ENCODE measurements around the gene CHST13. TPM values are rescaled to one million over a fixed set of nuclear protein-coding genes. Genes with fewer than 3 reads are reported as not detected.

The CHST13 gene
- total RNA-seq, 1 experiment from 2014 or later, result not detected

GRCh38 chr3:126499401-126499800, 24.6 kb upstream of the CHST13 start:
- no peak for TF ChIP-seq CTCF (IDR thresholded peaks at IDR 0.05; ENCODE audit: unreplicated experiment)
- H3K27ac Mint-ChIP-seq (ENCODE audit: low read depth, unreplicated experiment), result no peak overlapping the region
- H3K36me3 Mint-ChIP-seq (ENCODE audit: insufficient read depth, unreplicated experiment), result no peaks in the 10 kb centered on the region
- no TSS peak for BruUV-seq (replicated peaks)
- DNase-seq (ENCODE audit: unreplicated experiment), result no peak
- H3K9me3 Mint-ChIP-seq (ENCODE audit: unreplicated experiment), result no peaks in the 10 kb centered on the region
- CTCF ChIA-PET, result no interaction called here
- H3K4me3 Mint-ChIP-seq (ENCODE audit: unreplicated experiment), result no peak overlapping the region
- peaks cover 4% of the 10 kb centered on the region for H3K27me3 Mint-ChIP-seq (ENCODE audit: insufficient read depth, unreplicated experiment)
- POLR2A ChIA-PET, result no interaction called here
- H3K4me1 Mint-ChIP-seq (ENCODE audit: insufficient read depth, unreplicated experiment), result no peaks in the 10 kb centered on the region
- intact Hi-C loops (cut with micrococcal nuclease), result no loop called here

- intact Hi-C loops (cut with micrococcal nuclease), result no loop called here
- Mint-ChIP-seq H3K27ac (ENCODE audit: low read depth, unreplicated experiment) (no peak overlapping the region), H3K4me1 (ENCODE audit: insufficient read depth, unreplicated experiment) (no peaks in the 10 kb centered on the region), H3K27me3 (ENCODE audit: insufficient read depth, unreplicated experiment) (peaks cover 10% of the 10 kb centered on the region), H3K36me3 (ENCODE audit: insufficient read depth, unreplicated experiment) (no peaks in the 10 kb centered on the region), H3K9me3 (ENCODE audit: unreplicated experiment) (no peaks in the 10 kb centered on the region), H3K4me3 (ENCODE audit: unreplicated experiment) (no peak overlapping the region)
- no TSS peak for BruUV-seq (replicated peaks)
- ChIA-PET CTCF (no interaction called here), POLR2A (no interaction called here)
- DNase-seq (ENCODE audit: unreplicated experiment), result no peak
- no peak for TF ChIP-seq CTCF (IDR thresholded peaks at IDR 0.05; ENCODE audit: unreplicated experiment)
Measured at GRCh38 chr3:126500016-126500415, 23.9 kb upstream of the CHST13 start.

GRCh38 chr3:126501054-126501453, 22.9 kb upstream of the CHST13 start:
- Mint-ChIP-seq H3K36me3 (ENCODE audit: insufficient read depth, unreplicated experiment) (no peaks in the 10 kb centered on the region), H3K27ac (ENCODE audit: low read depth, unreplicated experiment) (no peak overlapping the region), H3K4me1 (ENCODE audit: insufficient read depth, unreplicated experiment) (no peaks in the 10 kb centered on the region), H3K27me3 (ENCODE audit: insufficient read depth, unreplicated experiment) (peaks cover 14% of the 10 kb centered on the region), H3K4me3 (ENCODE audit: unreplicated experiment) (no peak overlapping the region), H3K9me3 (ENCODE audit: unreplicated experiment) (no peaks in the 10 kb centered on the region)
- CTCF ChIA-PET, result interaction anchor here (0.7 kb wide), 1 partner anchor 21 kb away, joined by 3 read pairs; no protein-coding TSS in a partner anchor
- no TSS peak for BruUV-seq (replicated peaks)
- POLR2A ChIA-PET, result no interaction called here
- intact Hi-C loops (cut with micrococcal nuclease), result no loop called here
- no peak for TF ChIP-seq CTCF (IDR thresholded peaks at IDR 0.05; ENCODE audit: unreplicated experiment)
- no peak for DNase-seq (ENCODE audit: unreplicated experiment)

- Mint-ChIP-seq H3K27me3 (ENCODE audit: insufficient read depth, unreplicated experiment) (peaks cover 14% of the 10 kb centered on the region), H3K4me3 (ENCODE audit: unreplicated experiment) (no peak overlapping the region), H3K4me1 (ENCODE audit: insufficient read depth, unreplicated experiment) (no peaks in the 10 kb centered on the region), H3K9me3 (ENCODE audit: unreplicated experiment) (no peaks in the 10 kb centered on the region), H3K27ac (ENCODE audit: low read depth, unreplicated experiment) (no peak overlapping the region), H3K36me3 (ENCODE audit: insufficient read depth, unreplicated experiment) (no peaks in the 10 kb centered on the region)
- TF ChIP-seq CTCF (IDR thresholded peaks at IDR 0.05; ENCODE audit: unreplicated experiment), result no peak
- no peak for DNase-seq (ENCODE audit: unreplicated experiment)
- no TSS peak for BruUV-seq (replicated peaks)
- POLR2A ChIA-PET, result no interaction called here
- intact Hi-C loops (cut with micrococcal nuclease), result no loop called here
- CTCF ChIA-PET, result no interaction called here
Measured at GRCh38 chr3:126501736-126502135, 22.2 kb upstream of the CHST13 start.

All from MCF 10A (cell line).